Measurements from ENCODE around the gene BMAL1.

BMAL1 gene

GRCh38 chr11:13336246-13336878, 58.8 kb downstream of the BMAL1 start:
- no peak for TF ChIP-seq CTCF (IDR thresholded peaks at IDR 0.05; ENCODE audit: low read depth, low read length)
- H3K9me3 ChIP-seq, result no peaks in the 10 kb centered on the region
- H3K4me1 ChIP-seq, result no peaks in the 10 kb centered on the region
- no peaks in the 10 kb centered on the region for H3K36me3 ChIP-seq
- DNase-seq, result no peak
- no peaks in the 10 kb centered on the region for H3K27me3 ChIP-seq
- H3K4me3 ChIP-seq (ENCODE audit: low read depth, low read length), result no peak overlapping the region

- no peaks in the 10 kb centered on the region for H3K9me3 ChIP-seq
- H3K4me1 ChIP-seq, result no peaks in the 10 kb centered on the region
- no peak for DNase-seq
- H3K27me3 ChIP-seq, result no peaks in the 10 kb centered on the region
- no peaks in the 10 kb centered on the region for H3K36me3 ChIP-seq
- TF ChIP-seq CTCF (IDR thresholded peaks at IDR 0.05; ENCODE audit: low read depth, low read length), result no peak
- H3K4me3 ChIP-seq (ENCODE audit: low read depth, low read length), result no peak overlapping the region
Measured at GRCh38 chr11:13338019-13338426, 60.4 kb downstream of the BMAL1 start.

GRCh38 chr11:13338427-13339069, 61.0 kb downstream of the BMAL1 start:
- Histone ChIP-seq H3K36me3 (no peaks in the 10 kb centered on the region), H3K4me3 (ENCODE audit: low read depth, low read length) (no peak overlapping the region), H3K4me1 (no peaks in the 10 kb centered on the region), H3K9me3 (no peaks in the 10 kb centered on the region), H3K27me3 (no peaks in the 10 kb centered on the region)
- no peak for TF ChIP-seq CTCF (IDR thresholded peaks at IDR 0.05; ENCODE audit: low read depth, low read length)
- no peak for DNase-seq

GRCh38 chr11:13339195-13340153, 61.9 kb downstream of the BMAL1 start:
- H3K9me3 ChIP-seq, result no peaks in the 10 kb centered on the region
- no peak overlapping the region for H3K4me3 ChIP-seq (ENCODE audit: low read depth, low read length)
- TF ChIP-seq CTCF (IDR thresholded peaks at IDR 0.05; ENCODE audit: low read depth, low read length), result no peak
- H3K36me3 ChIP-seq, result no peaks in the 10 kb centered on the region
- no peaks in the 10 kb centered on the region for H3K27me3 ChIP-seq
- H3K4me1 ChIP-seq, result no peaks in the 10 kb centered on the region
- DNase-seq, result no peak

GRCh38 chr11:13341026-13341425, 63.4 kb downstream of the BMAL1 start:
- no peak for DNase-seq
- Histone ChIP-seq H3K36me3 (no peaks in the 10 kb centered on the region), H3K4me1 (no peaks in the 10 kb centered on the region), H3K27me3 (no peaks in the 10 kb centered on the region), H3K4me3 (ENCODE audit: low read depth, low read length) (no peak overlapping the region), H3K9me3 (no peaks in the 10 kb centered on the region)
- TF ChIP-seq CTCF (IDR thresholded peaks at IDR 0.05; ENCODE audit: low read depth, low read length), result no peak

Measured in BE2C (cell line).